CD1c-positive myeloid dendritic cell (primary cell): Measurements from ENCODE around the gene MYO9A.

ENCODE experiments used
- DNase-seq: peaks from one replicate; pipeline ENCODE4 v3.0.0-alpha.2; 2016; ENCODE audit errors: extremely low spot score

The MYO9A gene

DNA sequence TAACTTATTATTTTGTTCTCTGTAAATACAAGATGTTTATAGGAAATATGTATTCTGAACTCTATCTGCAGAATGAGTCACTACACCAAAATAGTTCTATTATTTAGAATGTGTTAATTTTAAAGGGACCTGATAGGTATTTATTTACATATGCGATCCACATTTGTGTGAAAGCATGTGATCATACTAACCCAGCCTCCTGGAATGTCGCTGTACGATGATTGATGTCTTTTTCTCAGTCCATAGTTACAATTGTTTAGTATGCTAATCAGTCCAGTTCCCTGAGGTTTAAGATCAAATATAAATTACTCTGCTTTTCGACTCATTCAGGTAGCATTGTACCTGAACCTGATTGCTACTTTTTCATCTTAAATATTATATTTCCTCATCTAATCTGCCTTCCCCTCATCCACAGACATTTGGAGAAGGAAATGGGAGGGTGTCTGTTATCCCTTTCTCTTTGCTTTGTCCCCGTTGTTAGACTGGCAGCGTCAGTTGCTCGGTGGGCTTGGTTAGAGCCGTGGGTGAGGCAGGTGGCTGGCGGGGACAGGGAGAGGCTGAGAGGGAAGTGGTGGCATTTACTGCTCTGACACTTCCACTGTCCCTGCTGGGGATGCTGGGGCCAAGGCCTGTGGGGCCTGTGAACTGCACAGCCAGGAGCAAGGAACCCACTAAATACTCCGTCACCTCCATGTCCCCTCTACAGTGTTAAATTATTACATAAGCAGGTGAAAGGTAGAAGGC lies 335.4 kb downstream of the MYO9A start:
- no peak for DNase-seq

DNA sequence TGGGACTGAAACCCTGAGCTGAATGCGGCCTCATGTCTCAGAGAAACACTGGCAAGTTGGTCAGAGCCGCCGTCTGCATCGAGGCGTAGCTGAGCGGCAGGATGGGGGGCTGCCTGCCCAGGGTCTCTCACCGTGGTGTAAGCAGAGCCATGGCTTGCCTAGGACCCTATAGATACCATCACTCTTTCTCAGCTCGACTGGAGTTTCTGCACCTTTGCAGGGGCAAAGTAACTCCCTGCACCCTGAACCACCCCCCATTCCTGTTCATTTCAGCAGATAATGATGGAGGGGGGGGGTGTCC lies 336.0 kb downstream of the MYO9A start:
- no peak for DNase-seq

DNA sequence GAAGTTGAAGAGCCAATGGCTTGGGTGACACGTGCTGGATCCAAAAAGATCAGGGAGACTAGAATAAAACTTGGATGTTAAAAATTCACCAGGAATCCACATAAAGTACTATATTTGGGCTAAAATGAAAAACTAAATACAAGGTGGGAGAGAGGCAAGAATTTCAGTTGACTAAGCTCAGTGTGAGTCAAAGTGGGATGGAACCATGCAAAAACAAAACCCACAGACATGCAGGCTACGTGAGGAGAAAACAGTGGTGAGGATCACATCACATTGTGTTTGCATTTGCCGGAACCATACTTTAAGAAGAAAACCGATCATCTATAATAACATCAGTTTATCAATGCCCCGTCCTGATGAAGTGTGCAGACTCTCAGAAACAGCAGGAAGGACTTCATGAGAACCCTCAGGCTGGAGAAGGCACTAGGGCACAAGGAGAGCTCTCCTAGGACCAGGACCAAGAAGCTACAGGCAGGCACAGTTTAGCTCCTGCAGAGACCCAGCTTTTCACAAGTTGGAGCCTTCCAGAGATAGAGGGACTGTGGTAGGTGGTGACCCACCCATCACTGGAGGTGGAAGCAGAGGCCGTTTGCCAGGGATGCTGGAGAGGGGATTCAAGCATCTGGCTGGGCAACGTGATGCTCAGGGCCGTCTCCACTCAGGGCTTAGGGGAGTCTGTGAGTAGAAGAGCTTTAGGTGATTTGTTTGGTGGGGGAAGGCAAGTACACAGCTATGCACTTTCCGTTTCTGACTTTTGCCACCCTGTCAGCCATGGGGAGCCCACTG lies 336.6 kb downstream of the MYO9A start:
- DNase-seq: no peak

DNA sequence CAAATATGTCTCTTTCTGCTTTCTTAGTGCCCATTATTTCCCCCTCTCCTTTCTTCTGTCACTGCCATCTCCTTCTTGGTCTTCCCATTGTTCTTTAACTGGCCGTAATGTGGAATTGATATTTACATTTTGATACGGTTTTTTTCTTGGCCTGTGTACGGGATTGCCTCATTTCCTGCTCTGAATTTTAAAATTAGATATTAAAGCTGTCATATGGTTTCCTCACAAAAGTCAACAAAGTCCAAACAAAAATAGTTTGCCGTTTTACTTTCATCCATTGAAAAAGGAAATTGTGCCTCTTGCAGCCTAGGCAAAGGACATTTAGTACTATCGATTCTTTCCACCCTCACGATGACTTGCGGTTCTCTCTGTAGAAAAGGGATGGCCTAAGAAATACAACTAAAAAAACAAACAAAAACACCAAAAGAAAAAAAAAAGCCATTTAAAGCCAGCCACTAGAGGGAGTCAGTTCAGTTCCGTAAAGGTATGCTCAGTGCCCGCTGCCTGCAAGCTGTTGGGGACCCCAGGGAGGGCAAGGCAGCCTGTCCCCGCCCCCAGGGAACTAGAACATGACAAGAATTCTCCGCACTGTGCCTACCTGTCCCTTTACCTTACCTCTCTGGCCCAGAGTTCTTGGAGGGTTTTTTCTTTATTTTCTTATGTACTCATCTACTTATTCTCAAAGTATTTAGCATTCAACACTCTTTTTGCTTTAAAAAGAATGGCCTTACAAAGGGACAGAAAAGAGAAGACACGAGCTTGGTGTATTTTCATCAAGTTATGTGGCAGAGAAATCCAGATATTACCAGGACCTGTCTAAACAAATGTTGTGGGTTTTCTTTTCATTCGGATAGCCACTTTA lies 337.6 kb downstream of the MYO9A start:
- peak; percentile 43 for DNase-seq

DNA sequence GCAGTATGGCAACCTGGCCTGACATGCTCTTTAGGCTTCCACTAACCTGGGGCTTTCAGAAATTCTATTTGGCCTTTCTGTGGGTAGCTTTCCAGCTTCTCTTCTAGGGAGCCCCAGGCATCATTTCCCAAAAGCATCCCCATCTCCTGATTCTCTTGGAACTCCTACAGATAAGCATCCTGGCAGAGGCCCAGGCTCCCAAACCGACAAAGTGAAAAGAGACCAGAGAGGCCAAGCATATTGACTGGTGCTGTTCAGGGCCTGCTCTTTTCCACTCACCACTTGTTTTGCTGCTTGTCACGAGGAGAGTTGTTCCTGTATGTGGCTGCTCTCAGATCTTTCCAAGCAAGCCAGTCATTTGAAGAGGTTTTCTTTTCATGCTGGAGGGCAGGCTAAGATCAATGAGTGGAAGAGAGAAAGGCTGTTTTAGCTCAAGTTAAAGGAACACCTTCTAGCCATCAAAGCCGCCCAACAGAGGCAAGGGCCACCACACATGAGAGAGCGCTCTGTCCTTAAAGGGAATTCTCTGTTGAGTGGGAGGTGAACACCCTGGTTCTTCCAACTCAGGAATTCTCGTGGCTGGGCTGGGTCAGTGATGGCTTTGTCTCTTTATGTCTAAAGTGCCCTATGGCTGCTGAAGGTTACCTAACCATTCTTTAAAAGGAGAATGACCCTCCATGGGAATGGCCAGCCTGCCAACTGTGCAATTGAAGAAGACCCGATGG lies 338.7 kb downstream of the MYO9A start:
- no peak for DNase-seq

- DNase-seq: no peak
Observed at GRCh38 chr15:71777216-71777943, 340.6 kb downstream of the MYO9A start.

DNA sequence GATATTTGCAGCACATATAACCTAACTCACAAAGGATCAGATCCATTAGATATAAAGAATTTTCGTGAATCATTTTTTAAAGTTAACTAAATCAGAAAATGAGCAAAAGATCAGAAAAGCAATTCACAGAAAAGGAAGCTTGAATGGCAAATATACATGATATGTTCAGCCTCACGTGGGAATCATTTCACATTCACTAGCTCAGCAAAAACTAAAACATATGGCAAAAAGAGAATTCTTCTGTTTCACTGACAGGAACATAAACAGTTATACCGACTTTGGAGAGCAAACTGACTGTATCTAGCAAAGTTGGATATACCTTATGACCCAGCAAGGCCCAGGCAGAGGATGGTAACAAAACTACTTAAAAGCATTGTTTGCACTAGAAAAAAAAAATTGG lies 341.6 kb downstream of the MYO9A start:
- no peak for DNase-seq

DNA sequence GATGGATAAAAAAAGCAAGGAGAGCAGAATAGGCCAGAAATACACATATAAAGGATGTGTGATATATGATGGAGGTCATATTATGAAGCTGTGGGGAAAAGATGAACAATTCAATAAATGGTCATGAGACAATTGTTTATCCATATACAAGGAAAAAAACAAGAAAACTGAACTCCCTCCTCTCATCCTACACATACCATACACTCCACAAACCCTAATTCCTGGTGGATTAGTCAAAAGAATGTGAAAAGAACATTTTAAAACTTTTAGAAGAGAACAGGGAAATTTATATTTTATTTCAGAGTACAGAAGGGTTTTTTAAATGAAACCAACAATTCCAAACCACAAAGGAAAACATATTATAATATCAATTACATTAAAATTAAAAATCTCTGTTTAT lies 342.1 kb downstream of the MYO9A start:
- DNase-seq: no peak

GRCh38 chr15:71773206-71773859 lies 344.6 kb downstream of the MYO9A start:
- no peak for DNase-seq
